IPS-11a (cell line): ENCODE data around the gene SRSF10.

Source experiments
- H3K4me3 ChIP-seq: one replicate; pipeline ENCODE4 v1.5.1; 2013; ENCODE audit warnings: low read depth, low read length, control low read depth

Gene SRSF10

GRCh38 chr1:23959461-23960290, 20.5 kb downstream of the SRSF10 start, which contains the start of gene PNRC2:
Gene PNRC2, plus strand, starts transcription at chr1:23959828. Its CDS starts 1,630 bp downstream, at chr1:23961458.
- H3K4me3 ChIP-seq: peak within 1 kb of the TSS; percentile 90

DNA sequence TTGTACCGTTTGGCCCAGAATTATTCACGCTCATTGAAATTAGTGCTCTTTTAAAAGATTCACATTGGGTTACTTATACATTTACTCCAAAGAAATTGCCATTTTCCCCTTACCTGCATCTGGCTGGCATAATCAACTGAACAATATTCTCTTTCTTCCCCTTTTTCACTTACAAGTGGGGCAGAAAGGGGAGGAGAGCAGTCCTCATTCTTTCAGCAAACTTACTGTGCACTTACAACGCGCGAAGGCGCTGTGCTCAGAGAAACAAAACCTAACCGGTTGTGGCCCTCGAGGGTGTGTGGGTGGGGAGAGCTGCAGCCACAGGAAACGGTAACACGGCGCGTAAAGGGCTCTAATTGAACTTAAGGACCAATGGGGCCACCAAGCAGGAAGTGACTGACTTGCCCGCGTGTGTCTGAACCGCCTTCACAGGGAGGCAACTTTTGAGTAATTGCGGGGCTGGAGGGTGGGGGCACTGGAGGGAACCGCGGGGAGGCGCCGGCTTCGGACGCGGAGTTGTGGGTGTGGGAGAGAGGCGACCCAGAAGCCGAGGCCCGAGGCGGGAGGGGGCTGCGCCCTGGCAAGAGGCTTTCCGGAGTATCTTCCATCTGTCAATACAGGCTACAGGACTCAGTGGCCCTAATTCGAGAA, 21.2 kb downstream of the SRSF10 start:
- H3K4me3 ChIP-seq: peak overlapping the region; percentile 90

DNA sequence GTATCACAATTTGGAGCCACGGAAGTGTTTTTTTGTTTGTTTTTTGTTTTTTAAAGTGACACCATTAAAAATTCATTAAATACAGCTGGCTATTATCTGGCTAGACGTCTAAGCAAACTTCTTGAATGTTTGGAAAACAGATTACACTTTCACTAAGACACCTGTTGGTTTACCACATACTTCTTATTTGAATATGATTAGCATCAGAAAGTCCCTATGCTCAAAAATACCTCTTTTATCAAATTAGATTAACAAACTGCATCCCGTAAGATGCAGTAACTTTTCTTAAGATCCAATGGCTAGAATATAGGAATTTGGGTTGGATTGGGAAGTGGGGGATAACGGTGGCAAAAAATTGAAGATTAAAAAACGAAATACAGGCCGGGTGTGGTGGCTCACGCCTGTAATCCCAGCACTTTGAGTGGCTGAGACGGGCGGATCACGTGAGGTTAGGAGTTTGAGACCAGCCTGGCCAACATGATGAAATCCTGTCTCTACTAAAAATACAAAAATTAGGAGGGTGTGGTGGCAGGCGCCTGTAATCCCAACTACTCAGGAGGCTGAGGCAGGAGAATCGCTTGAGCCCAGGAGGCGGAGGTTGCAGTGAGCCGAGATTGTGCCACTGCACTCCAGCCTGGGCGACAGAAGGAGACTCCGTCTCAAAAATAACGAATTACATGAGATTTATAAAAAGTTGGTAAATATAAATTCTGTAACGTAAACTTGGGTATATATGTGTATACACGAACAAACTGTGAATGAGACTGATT, 21.9 kb downstream of the SRSF10 start:
- peak overlapping the region; percentile 90 for H3K4me3 ChIP-seq

GRCh38 chr1:23957096-23957495, 23.0 kb downstream of the SRSF10 start:
- no peak overlapping the region for H3K4me3 ChIP-seq

GRCh38 chr1:23953020-23953419, 27.1 kb downstream of the SRSF10 start:
- no peak overlapping the region for H3K4me3 ChIP-seq

GRCh38 chr1:23947366-23947765, 32.8 kb downstream of the SRSF10 start:
- no peak overlapping the region for H3K4me3 ChIP-seq

- H3K4me3 ChIP-seq: no peak overlapping the region
Measured at GRCh38 chr1:23936481-23937176, 43.5 kb downstream of the SRSF10 start.

GRCh38 chr1:23931491-23931880, 48.6 kb downstream of the SRSF10 start:
- no peak overlapping the region for H3K4me3 ChIP-seq

GRCh38 chr1:23930861-23931490, 49.2 kb downstream of the SRSF10 start:
- no peak overlapping the region for H3K4me3 ChIP-seq

DNA sequence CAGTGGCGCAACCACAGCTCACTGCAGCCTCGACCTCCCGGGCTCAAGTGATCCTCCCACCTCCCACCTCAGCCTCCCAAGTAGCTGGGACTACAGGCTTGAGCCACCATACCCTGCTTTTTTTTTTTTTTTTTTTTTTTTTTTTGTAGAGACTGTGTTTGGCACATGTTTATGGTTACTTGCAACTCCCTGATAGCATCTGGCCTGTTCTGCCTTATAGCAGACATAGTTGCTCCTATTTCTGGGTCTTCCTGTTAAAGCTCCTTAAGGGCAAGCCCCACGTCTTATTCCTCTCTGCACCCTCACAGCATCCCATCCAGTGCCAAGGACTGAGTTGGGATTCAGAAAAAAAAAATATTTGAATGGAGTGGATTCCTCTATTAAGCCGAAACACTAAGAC, 49.9 kb downstream of the SRSF10 start:
- H3K4me3 ChIP-seq: no peak overlapping the region

GRCh38 chr1:23928789-23929188, 51.3 kb downstream of the SRSF10 start:
- no peak overlapping the region for H3K4me3 ChIP-seq

- H3K4me3 ChIP-seq: no peak overlapping the region
Measured at GRCh38 chr1:23927097-23927496, 53.0 kb downstream of the SRSF10 start.

- H3K4me3 ChIP-seq: no peak overlapping the region
Measured at GRCh38 chr1:23925279-23925678, 54.8 kb downstream of the SRSF10 start.

DNA sequence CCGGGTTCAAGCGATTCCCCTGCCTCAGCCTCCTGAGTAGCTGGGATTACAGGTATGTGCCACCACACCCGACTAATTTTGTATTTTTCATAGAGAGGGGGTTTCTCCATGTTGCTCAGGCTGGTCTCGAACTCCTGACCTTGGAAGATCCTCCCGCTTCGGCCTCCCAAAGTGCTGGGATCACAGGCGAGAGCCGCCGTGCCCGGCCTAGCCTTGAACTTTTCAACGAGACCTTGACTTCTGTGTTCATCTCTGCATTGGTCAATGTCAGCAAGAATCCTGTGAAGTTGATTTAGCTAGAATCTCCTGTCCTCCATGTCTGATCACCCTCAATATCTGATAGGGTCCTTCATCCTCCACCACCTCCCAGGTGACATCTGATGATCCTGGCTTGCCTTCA, 55.5 kb downstream of the SRSF10 start:
- H3K4me3 ChIP-seq: no peak overlapping the region

- H3K4me3 ChIP-seq: no peak overlapping the region
Measured at GRCh38 chr1:23923592-23924499, 56.3 kb downstream of the SRSF10 start.

GRCh38 chr1:23922321-23922943, 57.7 kb downstream of the SRSF10 start:
- no peak overlapping the region for H3K4me3 ChIP-seq

DNA sequence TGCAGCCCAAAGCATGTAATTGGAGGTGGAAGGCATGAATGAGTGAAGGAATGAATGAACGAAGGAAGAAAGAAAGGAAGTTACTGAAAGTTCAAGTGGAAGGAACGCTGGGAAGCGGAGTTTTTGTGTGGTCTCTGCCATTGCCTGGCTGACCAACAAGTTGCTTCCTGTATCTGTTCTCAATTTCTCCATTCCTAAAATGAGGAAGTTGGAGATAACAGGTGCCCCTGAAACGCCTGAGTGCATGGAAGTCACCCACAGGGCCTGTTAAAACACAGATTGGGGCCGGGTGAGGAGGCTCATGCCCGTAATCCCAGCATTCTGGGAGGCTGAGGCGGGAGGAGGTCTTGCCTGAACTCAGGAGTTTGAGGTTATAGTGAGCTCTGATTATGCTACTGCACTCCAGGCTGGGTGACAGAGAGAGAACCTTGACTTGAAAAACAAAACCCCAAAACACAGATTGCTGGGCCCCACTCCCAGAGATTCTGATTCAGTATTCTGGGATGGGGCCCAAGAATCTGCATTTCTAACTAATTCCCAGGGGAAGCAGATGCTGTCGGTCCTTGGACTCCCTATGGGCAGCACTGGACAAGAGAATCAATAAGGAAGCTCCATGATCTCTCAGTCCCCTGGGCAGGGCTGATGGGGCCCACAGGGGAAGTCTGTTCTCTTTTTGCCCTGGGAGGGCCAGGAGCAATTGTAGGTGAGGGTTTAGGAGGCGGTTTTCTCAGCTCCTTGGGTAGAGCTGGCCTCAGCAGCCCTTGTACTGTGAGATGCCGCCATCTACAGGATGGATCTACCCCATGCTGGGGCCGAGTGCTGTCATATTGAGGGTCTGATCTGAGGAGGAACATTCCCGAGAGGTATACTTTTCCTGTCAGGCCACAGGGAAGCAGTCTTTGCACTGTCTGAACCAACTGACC, 63.7 kb downstream of the SRSF10 start:
- no peak overlapping the region for H3K4me3 ChIP-seq

DNA sequence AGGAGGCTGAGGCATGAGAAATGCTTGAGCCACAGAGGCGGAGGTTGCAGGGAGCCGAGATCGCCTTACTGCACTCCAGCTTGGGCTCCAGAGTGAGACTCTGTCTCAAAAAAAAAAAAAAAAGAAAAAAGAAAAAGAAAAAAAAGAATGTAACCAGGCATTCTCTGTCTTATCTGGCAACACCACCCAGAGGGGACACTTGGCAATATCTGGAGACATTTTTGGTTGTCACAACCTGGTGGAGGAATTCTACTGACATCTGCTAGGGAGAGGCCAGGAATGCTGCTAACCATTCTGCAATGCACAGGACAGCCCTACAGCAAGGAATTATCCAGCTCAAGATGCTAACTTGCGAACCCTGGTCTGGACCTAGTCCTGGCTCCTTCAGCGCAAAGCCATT, 64.7 kb downstream of the SRSF10 start:
- H3K4me3 ChIP-seq: no peak overlapping the region
